Nephron (organoid): ENCODE data around the gene ENKD1.
A peak's percentile ranks its signal among the peaks of the same experiment; 100 is the strongest.

Experiments
- H3K27ac Mint-ChIP-seq, 3 experiments: 2 replicates each; pipeline ENCODE4 v1.8.0; 2020; ENCODE audit warnings: mixed read lengths in 3 of 3, mild to moderate bottlenecking in 2 of 3, moderate library complexity in 1 of 3
- H3K27me3 Mint-ChIP-seq: 2 replicates; pipeline ENCODE4 v1.8.0; 2021; ENCODE audit warnings: low read depth, mild to moderate bottlenecking, moderate library complexity, mixed read lengths
- H3K36me3 Mint-ChIP-seq: 2 replicates; pipeline ENCODE4 v1.8.0; 2020; ENCODE audit warnings: low read depth, mixed read lengths
- H3K4me1 Mint-ChIP-seq: 2 replicates; pipeline ENCODE4 v1.8.0; 2020; ENCODE audit warnings: mixed read lengths
- H3K4me3 Mint-ChIP-seq, 3 experiments: 2 replicates each; pipeline ENCODE4 v1.8.0; 2020; ENCODE audit warnings: mild to moderate bottlenecking in 3 of 3, mixed read lengths in 3 of 3, moderate library complexity in 2 of 3
- H3K9me3 Mint-ChIP-seq: 2 replicates; pipeline ENCODE4 v1.8.0; 2020; ENCODE audit warnings: mixed read lengths
- TF ChIP-seq, protein P1 (sequence below), 3 experiments: fragments of 200-600 bp; sonication (generic); IDR thresholded peaks; one replicate each; pipeline ENCODE4 v1.5.0; 2021; ENCODE audit warnings: antibody characterized with exemption in 3 of 3; ENCODE audit not compliant: unreplicated experiment in 3 of 3

Gene ENKD1

GRCh38 chr16:67660564-67661028 lies 6.0 kb downstream of the ENKD1 start, which contains the start of gene PARD6A:
Gene PARD6A (plus strand): TSS chr16:67660960. CDS start chr16:67661039, 79 bp downstream.
- H3K4me1 Mint-ChIP-seq, result no peaks in the 10 kb centered on the region
- H3K4me3 Mint-ChIP-seq, result peak within 1 kb of the TSS; percentile 94 to 98 (median 96)
- no peaks in the 10 kb centered on the region for H3K9me3 Mint-ChIP-seq
- TF ChIP-seq, protein P1, sequence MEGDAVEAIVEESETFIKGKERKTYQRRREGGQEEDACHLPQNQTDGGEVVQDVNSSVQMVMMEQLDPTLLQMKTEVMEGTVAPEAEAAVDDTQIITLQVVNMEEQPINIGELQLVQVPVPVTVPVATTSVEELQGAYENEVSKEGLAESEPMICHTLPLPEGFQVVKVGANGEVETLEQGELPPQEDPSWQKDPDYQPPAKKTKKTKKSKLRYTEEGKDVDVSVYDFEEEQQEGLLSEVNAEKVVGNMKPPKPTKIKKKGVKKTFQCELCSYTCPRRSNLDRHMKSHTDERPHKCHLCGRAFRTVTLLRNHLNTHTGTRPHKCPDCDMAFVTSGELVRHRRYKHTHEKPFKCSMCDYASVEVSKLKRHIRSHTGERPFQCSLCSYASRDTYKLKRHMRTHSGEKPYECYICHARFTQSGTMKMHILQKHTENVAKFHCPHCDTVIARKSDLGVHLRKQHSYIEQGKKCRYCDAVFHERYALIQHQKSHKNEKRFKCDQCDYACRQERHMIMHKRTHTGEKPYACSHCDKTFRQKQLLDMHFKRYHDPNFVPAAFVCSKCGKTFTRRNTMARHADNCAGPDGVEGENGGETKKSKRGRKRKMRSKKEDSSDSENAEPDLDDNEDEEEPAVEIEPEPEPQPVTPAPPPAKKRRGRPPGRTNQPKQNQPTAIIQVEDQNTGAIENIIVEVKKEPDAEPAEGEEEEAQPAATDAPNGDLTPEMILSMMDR (IDR thresholded peaks at IDR 0.05; ENCODE audit: unreplicated experiment in 3 of 3), result no peak
- peaks cover 3% of the 10 kb centered on the region for H3K27me3 Mint-ChIP-seq
- peaks cover 8% of the 10 kb centered on the region for H3K36me3 Mint-ChIP-seq
- H3K27ac Mint-ChIP-seq, result peak within 1 kb of the TSS; percentile 76 to 95 (median 91)

GRCh38 chr16:67659675-67660563 lies 6.6 kb downstream of the ENKD1 start, which contains the start of gene ACD:
Gene ACD (minus strand): TSS chr16:67660260. CDS start chr16:67660220, 40 bp downstream.
- peak within 1 kb of the TSS; percentile 76 to 95 (median 91) for H3K27ac Mint-ChIP-seq
- H3K9me3 Mint-ChIP-seq, result no peaks in the 10 kb centered on the region
- peaks cover 10% of the 10 kb centered on the region for H3K27me3 Mint-ChIP-seq
- TF ChIP-seq, protein P1 (IDR thresholded peaks at IDR 0.05; ENCODE audit: unreplicated experiment in 3 of 3), result no peak
- H3K4me1 Mint-ChIP-seq, result no peaks in the 10 kb centered on the region
- peak within 1 kb of the TSS; percentile 94 to 98 (median 96) for H3K4me3 Mint-ChIP-seq
- H3K36me3 Mint-ChIP-seq, result peaks cover 8% of the 10 kb centered on the region

DNA sequence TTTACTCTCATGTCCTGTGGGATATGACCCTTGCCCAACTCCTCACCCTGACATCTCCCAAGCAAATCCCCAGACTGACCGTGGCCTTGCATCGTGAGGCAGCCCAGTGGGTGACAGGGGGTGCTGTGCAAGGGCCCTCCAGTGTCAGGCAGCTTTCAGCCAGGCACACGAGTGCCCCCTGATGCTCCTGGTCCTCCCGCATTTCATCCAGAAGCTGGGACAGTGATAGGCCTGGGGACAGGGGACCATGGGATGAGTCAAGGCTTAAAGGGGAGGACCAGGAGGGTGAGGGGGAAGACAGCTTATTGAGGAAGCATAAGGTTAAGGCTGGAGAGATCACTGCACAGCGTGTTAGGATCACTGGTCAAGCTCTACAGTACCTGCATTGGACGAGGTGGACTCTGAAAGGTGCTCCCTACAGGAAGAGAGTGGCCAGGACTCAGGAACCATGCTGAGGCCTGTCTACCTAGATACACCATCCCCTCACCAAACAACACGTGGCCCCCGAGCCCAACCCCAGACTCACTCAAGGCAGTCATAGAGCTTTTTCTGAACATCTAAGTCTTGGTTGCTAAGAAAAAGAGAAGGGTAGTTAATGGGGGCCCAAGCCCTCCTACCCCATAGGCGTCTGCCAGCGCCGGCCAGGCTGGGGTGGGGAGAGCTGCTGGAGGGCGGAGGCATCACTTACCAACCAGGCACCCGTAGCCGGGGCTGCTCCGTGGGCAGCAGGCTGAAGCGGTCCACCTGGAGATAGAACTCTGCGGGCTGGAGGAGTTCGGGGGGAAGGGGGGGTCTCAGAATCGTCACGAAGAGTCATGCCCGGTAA lies 7.5 kb downstream of the ENKD1 start:
- TF ChIP-seq, protein P1 (IDR thresholded peaks at IDR 0.05; ENCODE audit: unreplicated experiment in 3 of 3), result no peak
- Mint-ChIP-seq H3K4me3 (peak overlapping the region; percentile 94 to 98 (median 96)), H3K4me1 (no peaks in the 10 kb centered on the region), H3K9me3 (no peaks in the 10 kb centered on the region), H3K36me3 (peaks cover 1% of the 10 kb centered on the region), H3K27ac (no peak overlapping the region), H3K27me3 (peaks cover 16% of the 10 kb centered on the region)

- H3K27ac Mint-ChIP-seq, result no peak overlapping the region
- peak overlapping the region; percentile 94 to 98 (median 96) for H3K4me3 Mint-ChIP-seq
- H3K9me3 Mint-ChIP-seq, result no peaks in the 10 kb centered on the region
- peaks cover 21% of the 10 kb centered on the region for H3K27me3 Mint-ChIP-seq
- no peaks in the 10 kb centered on the region for H3K4me1 Mint-ChIP-seq
- H3K36me3 Mint-ChIP-seq, result no peaks in the 10 kb centered on the region
- TF ChIP-seq, protein P1 (IDR thresholded peaks at IDR 0.05; ENCODE audit: unreplicated experiment in 3 of 3), result no peak
Observed at GRCh38 chr16:67657751-67658518, 8.6 kb downstream of the ENKD1 start.

GRCh38 chr16:67657017-67657608 lies 9.4 kb downstream of the ENKD1 start:
- H3K27ac Mint-ChIP-seq, result no peak overlapping the region
- H3K9me3 Mint-ChIP-seq, result no peaks in the 10 kb centered on the region
- H3K27me3 Mint-ChIP-seq, result peaks cover 25% of the 10 kb centered on the region
- no peaks in the 10 kb centered on the region for H3K4me1 Mint-ChIP-seq
- H3K36me3 Mint-ChIP-seq, result no peaks in the 10 kb centered on the region
- peak overlapping the region; percentile 37 to 72 (median 64) for H3K4me3 Mint-ChIP-seq
- TF ChIP-seq, protein P1 (IDR thresholded peaks at IDR 0.05; ENCODE audit: unreplicated experiment in 3 of 3), result no peak
